ENCODE measurements around the gene FCRL2.

DNA sequence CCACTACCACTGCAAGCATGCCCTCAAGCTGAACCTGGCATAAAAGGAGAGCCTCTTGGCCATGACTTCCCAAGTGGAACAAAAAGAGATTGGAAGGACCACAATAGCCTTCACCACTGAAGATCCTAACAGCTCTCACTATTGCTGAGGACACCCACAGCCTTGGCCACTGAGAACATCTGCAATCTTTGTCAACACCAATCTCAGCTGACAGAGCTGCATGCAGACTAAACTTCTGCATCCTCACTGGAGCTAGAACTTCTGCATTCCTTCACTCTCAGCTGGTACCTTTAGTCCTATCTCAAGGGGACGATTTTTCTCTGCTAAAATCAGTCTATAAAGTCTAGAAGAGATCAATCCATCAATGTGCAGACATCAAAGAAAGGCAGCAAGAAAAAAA lies 8.3 kb upstream of the FCRL2 start:
- TF ChIP-seq POLR2A (IDR thresholded peaks at IDR 0.05): no peak
- TF ChIP-seq, protein P1, sequence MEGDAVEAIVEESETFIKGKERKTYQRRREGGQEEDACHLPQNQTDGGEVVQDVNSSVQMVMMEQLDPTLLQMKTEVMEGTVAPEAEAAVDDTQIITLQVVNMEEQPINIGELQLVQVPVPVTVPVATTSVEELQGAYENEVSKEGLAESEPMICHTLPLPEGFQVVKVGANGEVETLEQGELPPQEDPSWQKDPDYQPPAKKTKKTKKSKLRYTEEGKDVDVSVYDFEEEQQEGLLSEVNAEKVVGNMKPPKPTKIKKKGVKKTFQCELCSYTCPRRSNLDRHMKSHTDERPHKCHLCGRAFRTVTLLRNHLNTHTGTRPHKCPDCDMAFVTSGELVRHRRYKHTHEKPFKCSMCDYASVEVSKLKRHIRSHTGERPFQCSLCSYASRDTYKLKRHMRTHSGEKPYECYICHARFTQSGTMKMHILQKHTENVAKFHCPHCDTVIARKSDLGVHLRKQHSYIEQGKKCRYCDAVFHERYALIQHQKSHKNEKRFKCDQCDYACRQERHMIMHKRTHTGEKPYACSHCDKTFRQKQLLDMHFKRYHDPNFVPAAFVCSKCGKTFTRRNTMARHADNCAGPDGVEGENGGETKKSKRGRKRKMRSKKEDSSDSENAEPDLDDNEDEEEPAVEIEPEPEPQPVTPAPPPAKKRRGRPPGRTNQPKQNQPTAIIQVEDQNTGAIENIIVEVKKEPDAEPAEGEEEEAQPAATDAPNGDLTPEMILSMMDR (IDR thresholded peaks at IDR 0.05): no peak

Data from lower leg skin (tissue), 3 donors.